WTC11 (cell line): ENCODE data around the gene FAM209B. TPM values are rescaled to one million over a fixed set of nuclear protein-coding genes. Genes with fewer than 3 reads are reported as not detected.
A peak's percentile ranks its signal among the peaks of the same experiment; 100 is the strongest.

Source experiments
- ATAC-seq: fragments of 200-7000 bp; cut with Tn5 transposase; 2 replicates; pipeline ENCODE4 v1.10.0; 2021; ENCODE audit warnings: mild to moderate bottlenecking, moderate library complexity
- CTCF ChIA-PET: fragments of 300-600 bp; sonication (Branson Sonifier 250); formaldehyde crosslinking; loops from one replicate; lab custom pipeline; 2021; ENCODE audit warnings: antibody characterized with exemption; lab: Charles Lee
- POLR2A ChIA-PET: fragments of 350-600 bp; sonication (Branson Sonifier 250); formaldehyde crosslinking; loops from one replicate; lab custom pipeline; 2021; ENCODE audit warnings: antibody characterized with exemption; lab: Charles Lee
- DNase-seq: peaks from one replicate; pipeline ENCODE4 v3.0.0; 2021; ENCODE audit warnings: low spot score
- H3K27ac Mint-ChIP-seq: 2 replicates; pipeline ENCODE4 v1.8.0; 2021; ENCODE audit warnings: mixed read lengths
- H3K27me3 Mint-ChIP-seq: 2 replicates; pipeline ENCODE4 v1.8.0; 2021; ENCODE audit warnings: low read depth, mild to moderate bottlenecking, moderate library complexity, mixed read lengths
- H3K36me3 Mint-ChIP-seq: 2 replicates; pipeline ENCODE4 v1.8.0; 2021; ENCODE audit warnings: mixed read lengths
- H3K4me1 Mint-ChIP-seq: 2 replicates; pipeline ENCODE4 v1.8.0; 2022; ENCODE audit warnings: mixed read lengths
- H3K4me3 Mint-ChIP-seq: 2 replicates; pipeline ENCODE4 v1.8.0; 2021; ENCODE audit warnings: mild to moderate bottlenecking, moderate library complexity, mixed read lengths
- H3K9me3 Mint-ChIP-seq: 2 replicates; pipeline ENCODE4 v1.8.0; 2021; ENCODE audit warnings: mixed read lengths
- ATF1 ChIP-seq: sonication (generic); formaldehyde crosslinking; IDR thresholded peaks from 2 replicates; pipeline ENCODE4 v1.8.1; 2023; ENCODE audit warnings: mild to moderate bottlenecking, moderate library complexity, missing genetic modification reagents
- ATF2 ChIP-seq: sonication (generic); formaldehyde crosslinking; IDR thresholded peaks from 2 replicates; pipeline ENCODE4 v1.8.1; 2022; ENCODE audit warnings: low read depth, missing genetic modification reagents, borderline replicate concordance
- CREB1 ChIP-seq: sonication (generic); formaldehyde crosslinking; IDR thresholded peaks from 2 replicates; pipeline ENCODE4 v1.8.0; 2023; ENCODE audit warnings: mild to moderate bottlenecking, missing genetic modification reagents
- FOXK1 ChIP-seq: sonication (generic); formaldehyde crosslinking; IDR thresholded peaks from 2 replicates; pipeline ENCODE4 v1.8.0; 2022; ENCODE audit warnings: mild to moderate bottlenecking, moderate library complexity, missing genetic modification reagents
- GABPB1 ChIP-seq: sonication (generic); formaldehyde crosslinking; IDR thresholded peaks from 2 replicates; pipeline ENCODE4 v1.8.1; 2023; ENCODE audit warnings: mild to moderate bottlenecking, missing genetic modification reagents
- GTF2I ChIP-seq: fragments of 250-450 bp; sonication (Bioruptor Pico); conservative IDR thresholded peaks from 2 replicates; pipeline ENCODE4 v1.4.0; 2021; ENCODE audit warnings: mild to moderate bottlenecking
- HMGXB4 ChIP-seq: sonication (generic); formaldehyde crosslinking; IDR thresholded peaks from 2 replicates; pipeline ENCODE4 v1.8.1; 2023; ENCODE audit warnings: mild to moderate bottlenecking, moderate library complexity, missing genetic modification reagents
- JUN ChIP-seq: sonication (generic); formaldehyde crosslinking; IDR thresholded peaks from 2 replicates; pipeline ENCODE4 v1.8.0; 2023; ENCODE audit warnings: mild to moderate bottlenecking, missing genetic modification reagents
- NFE2L1 ChIP-seq: sonication (generic); formaldehyde crosslinking; IDR thresholded peaks from 2 replicates; pipeline ENCODE4 v1.8.1; 2023; ENCODE audit warnings: missing genetic modification reagents
- ZNF512 ChIP-seq: sonication (generic); formaldehyde crosslinking; IDR thresholded peaks from 2 replicates; pipeline ENCODE4 v1.8.1; 2022; ENCODE audit warnings: missing genetic modification reagents, borderline replicate concordance
- total RNA-seq: library from RNA; stranded (reverse); gene quantifications from 3 replicates; pipeline ENCODE4 v1.2.3, GENCODE V29; 2021
- TF ChIP-seq, protein P1 (sequence below): sonication (generic); formaldehyde crosslinking; IDR thresholded peaks from 2 replicates; pipeline ENCODE4 v1.8.0; 2022; ENCODE audit warnings: mild to moderate bottlenecking, missing genetic modification reagents
- TF ChIP-seq, protein P2 (sequence below): sonication (generic); formaldehyde crosslinking; IDR thresholded peaks from 2 replicates; pipeline ENCODE4 v1.8.0; 2022; ENCODE audit warnings: mild to moderate bottlenecking, missing genetic modification reagents
- TF ChIP-seq, protein P3 (sequence below): fragments of 200-600 bp; IDR thresholded peaks from 2 replicates; pipeline ENCODE4 v1.8.0; 2022; ENCODE audit warnings: antibody characterized with exemption

FAM209B gene
- total RNA-seq, 1 experiment from 2014 or later = 0.68 TPM

- TF ChIP-seq HMGXB4 (CRISPR knock-in tag) (no peak), ATF1 (no peak)
- TF ChIP-seq, protein P1, sequence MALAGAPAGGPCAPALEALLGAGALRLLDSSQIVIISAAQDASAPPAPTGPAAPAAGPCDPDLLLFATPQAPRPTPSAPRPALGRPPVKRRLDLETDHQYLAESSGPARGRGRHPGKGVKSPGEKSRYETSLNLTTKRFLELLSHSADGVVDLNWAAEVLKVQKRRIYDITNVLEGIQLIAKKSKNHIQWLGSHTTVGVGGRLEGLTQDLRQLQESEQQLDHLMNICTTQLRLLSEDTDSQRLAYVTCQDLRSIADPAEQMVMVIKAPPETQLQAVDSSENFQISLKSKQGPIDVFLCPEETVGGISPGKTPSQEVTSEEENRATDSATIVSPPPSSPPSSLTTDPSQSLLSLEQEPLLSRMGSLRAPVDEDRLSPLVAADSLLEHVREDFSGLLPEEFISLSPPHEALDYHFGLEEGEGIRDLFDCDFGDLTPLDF (CRISPR knock-in tag) = no peak
These were observed 29.1 kb upstream of the FAM209B start (continued) for GRCh38 chr20:56503916-56504315.

GRCh38 chr20:56504373-56505005 lies 28.6 kb upstream of the FAM209B start:
- ChIA-PET POLR2A (no interaction called here), CTCF (no interaction called here)
- DNase-seq (peak; percentile 46), ATAC-seq (peak; percentile 97)
- Mint-ChIP-seq H3K27me3 (no peaks in the 10 kb centered on the region), H3K4me1 (peaks cover 9% of the 10 kb centered on the region), H3K27ac (peak overlapping the region; percentile 74), H3K36me3 (no peaks in the 10 kb centered on the region), H3K9me3 (no peaks in the 10 kb centered on the region), H3K4me3 (no peak overlapping the region)
- no peak for TF ChIP-seq FOXK1 (CRISPR knock-in tag)
- TF ChIP-seq, protein P2, sequence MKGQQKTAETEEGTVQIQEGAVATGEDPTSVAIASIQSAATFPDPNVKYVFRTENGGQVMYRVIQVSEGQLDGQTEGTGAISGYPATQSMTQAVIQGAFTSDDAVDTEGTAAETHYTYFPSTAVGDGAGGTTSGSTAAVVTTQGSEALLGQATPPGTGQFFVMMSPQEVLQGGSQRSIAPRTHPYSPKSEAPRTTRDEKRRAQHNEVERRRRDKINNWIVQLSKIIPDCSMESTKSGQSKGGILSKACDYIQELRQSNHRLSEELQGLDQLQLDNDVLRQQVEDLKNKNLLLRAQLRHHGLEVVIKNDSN (CRISPR knock-in tag) = no peak
- TF ChIP-seq GTF2I (CRISPR knock-in tag) = no peak
- no peak for TF ChIP-seq ATF1
- TF ChIP-seq, protein P3, sequence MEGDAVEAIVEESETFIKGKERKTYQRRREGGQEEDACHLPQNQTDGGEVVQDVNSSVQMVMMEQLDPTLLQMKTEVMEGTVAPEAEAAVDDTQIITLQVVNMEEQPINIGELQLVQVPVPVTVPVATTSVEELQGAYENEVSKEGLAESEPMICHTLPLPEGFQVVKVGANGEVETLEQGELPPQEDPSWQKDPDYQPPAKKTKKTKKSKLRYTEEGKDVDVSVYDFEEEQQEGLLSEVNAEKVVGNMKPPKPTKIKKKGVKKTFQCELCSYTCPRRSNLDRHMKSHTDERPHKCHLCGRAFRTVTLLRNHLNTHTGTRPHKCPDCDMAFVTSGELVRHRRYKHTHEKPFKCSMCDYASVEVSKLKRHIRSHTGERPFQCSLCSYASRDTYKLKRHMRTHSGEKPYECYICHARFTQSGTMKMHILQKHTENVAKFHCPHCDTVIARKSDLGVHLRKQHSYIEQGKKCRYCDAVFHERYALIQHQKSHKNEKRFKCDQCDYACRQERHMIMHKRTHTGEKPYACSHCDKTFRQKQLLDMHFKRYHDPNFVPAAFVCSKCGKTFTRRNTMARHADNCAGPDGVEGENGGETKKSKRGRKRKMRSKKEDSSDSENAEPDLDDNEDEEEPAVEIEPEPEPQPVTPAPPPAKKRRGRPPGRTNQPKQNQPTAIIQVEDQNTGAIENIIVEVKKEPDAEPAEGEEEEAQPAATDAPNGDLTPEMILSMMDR = peak; percentile 75
- no peak for TF ChIP-seq NFE2L1 (CRISPR knock-in tag)

GRCh38 chr20:56506103-56506502 lies 26.9 kb upstream of the FAM209B start:
- H3K4me1 Mint-ChIP-seq = peaks cover 11% of the 10 kb centered on the region
- no peak overlapping the region; the same call in 1 of the 2 replicates for H3K27ac Mint-ChIP-seq
- no peaks in the 10 kb centered on the region for H3K9me3 Mint-ChIP-seq
- CTCF ChIA-PET = no interaction called here
- no peaks in the 10 kb centered on the region for H3K36me3 Mint-ChIP-seq
- no peak for ATAC-seq
- POLR2A ChIA-PET = no interaction called here
- H3K4me3 Mint-ChIP-seq = no peak overlapping the region
- H3K27me3 Mint-ChIP-seq = no peaks in the 10 kb centered on the region
- DNase-seq = no peak
- no peak for TF ChIP-seq ATF2 (CRISPR knock-in tag)
- TF ChIP-seq ATF1 = no peak
- TF ChIP-seq ZNF512 (CRISPR knock-in tag) = no peak
- TF ChIP-seq JUN = no peak
- no peak for TF ChIP-seq CREB1 (CRISPR knock-in tag)
- TF ChIP-seq GABPB1 (CRISPR knock-in tag) = no peak
